ENCODE results near the gene TMEM127. TPM values are rescaled to one million over a fixed set of nuclear protein-coding genes. Genes with fewer than 3 reads are reported as not detected.

Gene TMEM127
- total RNA-seq, result 28.8 and 30.6 TPM in 2 replicates
- long read RNA-seq, partial matches to known transcripts, result 0 of 15 reads
- long read RNA-seq, other reads (novel, unspliced or antisense), result 15 of 15 reads

GRCh38 chr2:96265840-96266679 is at the start of gene TMEM127, which contains the start of gene CIAO1:
TSS of gene TMEM127 (minus strand) at chr2:96265997. CDS start at chr2:96265381, 616 bp downstream.
TSS of gene CIAO1 (plus strand) at chr2:96266225. CDS start at chr2:96266351, 126 bp downstream.
- peak; percentile 95 for DNase-seq (ENCODE audit: low read depth, low spot score)
- Mint-ChIP-seq H3K36me3 (ENCODE audit: low read depth) (peaks cover 7% of the 10 kb centered on the region), H3K27ac (ENCODE audit: unreplicated experiment) (peak within 1 kb of the TSS; percentile 94), H3K4me3 (peak within 1 kb of the TSS; percentile 95), H3K27me3 (ENCODE audit: low read depth) (no peaks in the 10 kb centered on the region), H3K9me3 (no peaks in the 10 kb centered on the region), H3K4me1 (peaks cover 24% of the 10 kb centered on the region)
- peak; percentile 58 for TF ChIP-seq CTCF (conservative IDR thresholded peaks at IDR 0.05)

- Mint-ChIP-seq H3K4me3 (no peak overlapping the region), H3K4me1 (peaks cover 29% of the 10 kb centered on the region), H3K9me3 (no peaks in the 10 kb centered on the region), H3K36me3 (ENCODE audit: low read depth) (peaks cover 6% of the 10 kb centered on the region), H3K27ac (ENCODE audit: unreplicated experiment) (peak overlapping the region; percentile 13), H3K27me3 (ENCODE audit: low read depth) (peaks cover 2% of the 10 kb centered on the region)
- no peak for TF ChIP-seq CTCF (conservative IDR thresholded peaks at IDR 0.05)
- no peak for DNase-seq (ENCODE audit: low read depth, low spot score)
Measured at GRCh38 chr2:96315005-96315399, 49.2 kb upstream of the TMEM127 start.

GRCh38 chr2:96308248-96308647 is 42.5 kb upstream of the TMEM127 start:
- H3K9me3 Mint-ChIP-seq, result no peaks in the 10 kb centered on the region
- H3K27me3 Mint-ChIP-seq (ENCODE audit: low read depth), result no peaks in the 10 kb centered on the region
- H3K4me1 Mint-ChIP-seq, result peaks cover 28% of the 10 kb centered on the region
- no peak overlapping the region for H3K27ac Mint-ChIP-seq (ENCODE audit: unreplicated experiment)
- no peak for TF ChIP-seq CTCF (conservative IDR thresholded peaks at IDR 0.05)
- no peak for DNase-seq (ENCODE audit: low read depth, low spot score)
- no peak overlapping the region for H3K4me3 Mint-ChIP-seq
- H3K36me3 Mint-ChIP-seq (ENCODE audit: low read depth), result peaks cover 8% of the 10 kb centered on the region

- Mint-ChIP-seq H3K4me1 (peaks cover 32% of the 10 kb centered on the region), H3K4me3 (peak overlapping the region; percentile 100), H3K27ac (ENCODE audit: unreplicated experiment) (peak overlapping the region; percentile 100), H3K27me3 (ENCODE audit: low read depth) (no peaks in the 10 kb centered on the region), H3K36me3 (ENCODE audit: low read depth) (peaks cover 20% of the 10 kb centered on the region), H3K9me3 (no peaks in the 10 kb centered on the region)
- no peak for DNase-seq (ENCODE audit: low read depth, low spot score)
- no peak for TF ChIP-seq CTCF (conservative IDR thresholded peaks at IDR 0.05)
Measured at GRCh38 chr2:96306370-96306769, 40.6 kb upstream of the TMEM127 start.

- no peak for DNase-seq (ENCODE audit: low read depth, low spot score)
- H3K4me3 Mint-ChIP-seq, result peak overlapping the region; percentile 100
- no peaks in the 10 kb centered on the region for H3K27me3 Mint-ChIP-seq (ENCODE audit: low read depth)
- TF ChIP-seq CTCF (conservative IDR thresholded peaks at IDR 0.05), result no peak
- peaks cover 23% of the 10 kb centered on the region for H3K36me3 Mint-ChIP-seq (ENCODE audit: low read depth)
- H3K4me1 Mint-ChIP-seq, result peaks cover 32% of the 10 kb centered on the region
- H3K9me3 Mint-ChIP-seq, result no peaks in the 10 kb centered on the region
- H3K27ac Mint-ChIP-seq (ENCODE audit: unreplicated experiment), result peak overlapping the region; percentile 100
Measured at GRCh38 chr2:96305979-96306308, 40.1 kb upstream of the TMEM127 start.
